Lung (tissue), 12 donors: ENCODE measurements around the gene UNC5C. TPM values are rescaled to one million over a fixed set of nuclear protein-coding genes. Genes with fewer than 3 reads are reported as not detected.

Source experiments
- ATAC-seq: fragments of 200-7000 bp; cut with Tn5 transposase; one replicate; pipeline ENCODE4 v1.9.1; 2020; ENCODE audit warnings: moderate number of reproducible peaks; ENCODE audit not compliant: insufficient read depth, low FRiP score
- DNase-seq, 3 donors: peaks; one replicate each; pipeline ENCODE4 v3.0.0-alpha.2; 2013 to 2017
- H3K27ac ChIP-seq, 2 donors: one replicate each; pipeline ENCODE4 v1.5.1; 2013; ENCODE audit warnings: mild to moderate bottlenecking in 2 of 2, moderate library complexity in 2 of 2, control low read depth in 1 of 2, inconsistent platforms in 1 of 2, low read depth in 1 of 2, low read length in 1 of 2
- H3K27me3 ChIP-seq, 3 donors: one replicate each; pipeline ENCODE4 v1.5.1; 2013; ENCODE audit warnings: low read length in 2 of 3; ENCODE audit not compliant: control insufficient read depth in 3 of 3, insufficient read depth in 3 of 3
- H3K36me3 ChIP-seq, 4 donors: one replicate each; pipeline ENCODE4 v1.5.1; 2013; ENCODE audit warnings: low read length in 4 of 4, mild to moderate bottlenecking in 1 of 4, moderate library complexity in 1 of 4; ENCODE audit not compliant: control insufficient read depth in 4 of 4, insufficient read depth in 4 of 4
- H3K4me1 ChIP-seq, 5 donors: one replicate each; pipeline ENCODE4 v1.5.1; 2013; ENCODE audit warnings: low read length in 5 of 5, mild to moderate bottlenecking in 2 of 5, moderate library complexity in 1 of 5; ENCODE audit not compliant: control insufficient read depth in 5 of 5, insufficient read depth in 5 of 5
- H3K4me3 ChIP-seq: one replicate; pipeline ENCODE4 v1.5.1; 2013; ENCODE audit warnings: mild to moderate bottlenecking, control low read depth, moderate library complexity
- H3K9ac ChIP-seq, 2 donors: one replicate each; pipeline ENCODE4 v1.5.1; 2013; ENCODE audit warnings: low read length in 2 of 2, control low read depth in 1 of 2; ENCODE audit not compliant: insufficient read depth in 1 of 2
- H3K9me3 ChIP-seq, 4 donors: one replicate each; pipeline ENCODE4 v1.5.1; 2013; ENCODE audit warnings: low read length in 3 of 4, mild to moderate bottlenecking in 1 of 4, moderate library complexity in 1 of 4; ENCODE audit not compliant: control insufficient read depth in 4 of 4, insufficient read depth in 3 of 4
- WGBS, 2 donors: extraction: QIAGEN DNeasy Blood & Tissue Kit; methylation state at CpG; one replicate each; pipeline ENCODE4 v1.1.7; 2013; 5-methylcytosine and 5-hydroxymethylcytosine counted together
- polyA plus RNA-seq, 2 donors: library from polyadenylated mRNA; stranded (reverse); fragments of 200-250 nt; gene quantifications; one replicate each; pipeline ENCODE4 v1.2.1, GENCODE V29; 2013
- total RNA-seq, 2 donors: library from RNA; depleted of rRNA in 1 of 2; stranded (reverse); fragments of >200 nt in 1 of 2; gene quantifications; one replicate each; pipeline ENCODE4 v1.2.1, GENCODE V29; 2014 to 2021
- TF ChIP-seq, protein P1 (sequence below): IDR thresholded peaks from 2 replicates; pipeline ENCODE4 v1.5.1; 2012; ENCODE audit warnings: mild to moderate bottlenecking; ENCODE audit errors: control extremely low read depth, extremely low read depth
- donor health status: control.
- donor health status: control.
- donor health status: Bipolar disorder and iron deficiency.
- donor health status: healthy.
- donor health status: DM: yes; HTN: yes; CAD: no.

Gene UNC5C
- total and polyA plus RNA-seq, 4 donors, result 0.55 to 27.9 (median 3.8) TPM

DNA sequence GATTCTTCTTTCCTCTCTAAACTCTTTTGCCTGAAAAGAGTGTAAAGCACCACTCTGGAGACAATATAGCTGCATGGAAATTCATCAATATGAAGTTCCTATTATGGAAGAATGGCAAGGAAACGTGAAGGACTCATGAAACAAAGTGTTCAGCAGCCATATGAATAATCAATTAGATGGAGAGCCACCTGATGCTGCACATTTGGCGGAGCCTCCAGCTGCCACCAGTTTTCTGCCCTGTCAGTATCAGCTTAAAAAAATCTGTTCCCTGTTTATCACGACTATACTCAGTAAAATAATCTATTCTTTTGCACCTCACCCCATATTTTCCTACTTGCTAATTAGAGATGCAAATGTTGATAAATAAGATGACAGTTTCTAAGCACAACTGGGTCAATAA lies 276.0 kb downstream of the UNC5C start:
- no peak overlapping the region for H3K27ac ChIP-seq
- peaks cover 0 to 9% (median 2%) of the 10 kb centered on the region in 4 donors for H3K36me3 ChIP-seq
- 74 to 82% methylated on average over 3 of the region's 3 CpGs for WGBS, 2 donors
- ATAC-seq (no peak), DNase-seq (no peak)
- no peaks in the 10 kb centered on the region for H3K27me3 ChIP-seq
- TF ChIP-seq, protein P1, sequence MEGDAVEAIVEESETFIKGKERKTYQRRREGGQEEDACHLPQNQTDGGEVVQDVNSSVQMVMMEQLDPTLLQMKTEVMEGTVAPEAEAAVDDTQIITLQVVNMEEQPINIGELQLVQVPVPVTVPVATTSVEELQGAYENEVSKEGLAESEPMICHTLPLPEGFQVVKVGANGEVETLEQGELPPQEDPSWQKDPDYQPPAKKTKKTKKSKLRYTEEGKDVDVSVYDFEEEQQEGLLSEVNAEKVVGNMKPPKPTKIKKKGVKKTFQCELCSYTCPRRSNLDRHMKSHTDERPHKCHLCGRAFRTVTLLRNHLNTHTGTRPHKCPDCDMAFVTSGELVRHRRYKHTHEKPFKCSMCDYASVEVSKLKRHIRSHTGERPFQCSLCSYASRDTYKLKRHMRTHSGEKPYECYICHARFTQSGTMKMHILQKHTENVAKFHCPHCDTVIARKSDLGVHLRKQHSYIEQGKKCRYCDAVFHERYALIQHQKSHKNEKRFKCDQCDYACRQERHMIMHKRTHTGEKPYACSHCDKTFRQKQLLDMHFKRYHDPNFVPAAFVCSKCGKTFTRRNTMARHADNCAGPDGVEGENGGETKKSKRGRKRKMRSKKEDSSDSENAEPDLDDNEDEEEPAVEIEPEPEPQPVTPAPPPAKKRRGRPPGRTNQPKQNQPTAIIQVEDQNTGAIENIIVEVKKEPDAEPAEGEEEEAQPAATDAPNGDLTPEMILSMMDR, result no peak
- H3K9me3 ChIP-seq, result no peaks in the 10 kb centered on the region
- H3K9ac ChIP-seq, result no peak overlapping the region
- H3K4me3 ChIP-seq, result no peak overlapping the region
- peaks cover 0 to 12% (median 0%) of the 10 kb centered on the region in 5 donors for H3K4me1 ChIP-seq

DNA sequence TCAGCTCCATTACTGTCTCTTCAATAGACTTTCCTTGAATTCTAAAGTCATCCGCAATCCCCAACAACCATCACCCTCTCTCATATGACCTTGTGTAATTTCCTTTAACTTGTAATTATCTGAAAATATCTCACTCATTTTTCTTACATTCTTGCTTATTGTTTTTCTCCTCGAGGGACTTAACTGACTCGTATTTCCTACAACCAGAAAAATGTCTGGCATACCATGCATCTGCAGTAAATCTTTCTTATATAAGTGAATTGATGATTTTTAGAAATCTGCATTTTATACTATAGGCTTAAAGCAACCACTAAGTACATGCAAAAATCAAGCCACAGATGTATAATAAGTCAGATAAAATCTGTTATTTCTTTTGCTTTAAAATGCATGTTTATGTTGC lies 276.7 kb downstream of the UNC5C start:
- Histone ChIP-seq H3K9me3 (no peaks in the 10 kb centered on the region), H3K9ac (no peak overlapping the region), H3K27ac (no peak overlapping the region), H3K27me3 (no peaks in the 10 kb centered on the region), H3K4me1 (peaks cover 0 to 12% (median 0%) of the 10 kb centered on the region in 5 donors), H3K4me3 (no peak overlapping the region), H3K36me3 (peaks cover 0 to 4% (median 2%) of the 10 kb centered on the region in 4 donors)
- ATAC-seq (no peak), DNase-seq (no peak)
- TF ChIP-seq, protein P1, result no peak
- WGBS, 2 donors, result 75 to 81% methylated on average over 3 of the region's 3 CpGs

DNA sequence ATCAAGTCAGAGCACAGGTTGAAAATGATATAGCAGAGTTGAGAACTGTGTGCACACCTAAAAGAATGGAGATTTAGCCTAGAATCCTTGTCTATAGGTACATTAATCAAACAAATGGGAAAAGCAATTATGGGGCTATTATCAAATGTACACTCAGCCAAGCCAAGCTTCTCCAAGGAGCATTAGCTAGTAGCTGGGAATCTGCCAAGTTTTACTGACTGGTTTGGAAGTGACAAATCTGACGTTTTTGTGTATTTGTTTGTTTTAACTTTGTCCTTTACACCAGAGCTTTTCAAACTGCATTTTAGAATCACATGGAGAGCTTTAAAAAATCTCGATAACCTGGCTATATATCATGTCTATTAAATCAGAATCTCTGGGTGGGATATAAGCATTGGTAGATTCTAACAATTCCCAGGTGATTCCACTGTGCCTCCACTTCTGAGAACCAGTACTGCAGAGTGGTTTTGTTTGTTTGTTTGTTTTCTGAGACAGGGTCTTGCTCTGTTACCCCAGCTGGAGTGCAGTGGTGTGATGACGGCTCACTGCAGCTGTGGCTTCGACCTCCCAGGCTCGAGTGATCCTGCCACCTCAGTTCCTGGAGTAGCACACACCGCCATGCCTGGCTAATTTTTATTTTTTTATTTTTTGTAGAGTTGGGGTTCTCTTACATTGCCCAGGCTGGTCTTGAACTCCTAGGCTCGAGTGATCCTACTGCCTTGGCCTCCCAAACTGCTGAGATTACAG lies 279.8 kb downstream of the UNC5C start:
- 77 to 89% methylated on average over 7 of the region's 7 CpGs for WGBS, 2 donors
- TF ChIP-seq, protein P1, result no peak
- peak; percentile 30 to 84 (median 70) for DNase-seq
- peaks cover 0 to 4% (median 2%) of the 10 kb centered on the region in 4 donors for H3K36me3 ChIP-seq
- ATAC-seq, result no peak
- no peak overlapping the region for H3K4me3 ChIP-seq
- H3K4me1 ChIP-seq, result peaks cover 0 to 15% (median 5%) of the 10 kb centered on the region in 5 donors
- no peaks in the 10 kb centered on the region for H3K9me3 ChIP-seq
- H3K27me3 ChIP-seq, result no peaks in the 10 kb centered on the region
- peak overlapping the region in 1 of 2 donors; percentile 23 for H3K9ac ChIP-seq
- no peak overlapping the region for H3K27ac ChIP-seq
